Mesenchymal stem cell (in vitro differentiated cells and primary cell): Measurements from ENCODE around the gene GPATCH2.

Experiments
- DNase-seq: peaks from one replicate; pipeline ENCODE4 v3.0.0-alpha.2; 2013
- H2AFZ ChIP-seq: one replicate; pipeline ENCODE4 v1.6.1; 2013; ENCODE audit warnings: low read depth, mild to moderate bottlenecking, control low read depth, inconsistent platforms, low read length, moderate library complexity
- H2AK5ac ChIP-seq: 2 replicates; pipeline ENCODE4 v1.6.1; 2013; ENCODE audit warnings: low read length, moderate library complexity, mild to moderate bottlenecking, inconsistent platforms; ENCODE audit not compliant: severe bottlenecking
- H2BK120ac ChIP-seq: one replicate; pipeline ENCODE4 v1.6.1; 2013; ENCODE audit warnings: low read depth, mild to moderate bottlenecking, inconsistent platforms, low read length, moderate library complexity
- H2BK12ac ChIP-seq, 2 experiments: one replicate each; pipeline ENCODE4 v1.6.1; 2013; ENCODE audit warnings: inconsistent platforms in 2 of 2, low read length in 2 of 2, mild to moderate bottlenecking in 2 of 2, moderate library complexity in 2 of 2, control low read depth in 1 of 2
- H2BK15ac ChIP-seq: one replicate; pipeline ENCODE4 v1.6.1; 2013; ENCODE audit warnings: mild to moderate bottlenecking, low read depth, inconsistent platforms; ENCODE audit not compliant: poor library complexity, severe bottlenecking
- H2BK5ac ChIP-seq: 2 replicates; pipeline ENCODE4 v1.6.1; 2013; ENCODE audit warnings: low read depth, mild to moderate bottlenecking, low read length, control low read depth, inconsistent platforms; ENCODE audit not compliant: poor library complexity, severe bottlenecking
- H3K14ac ChIP-seq, 2 experiments: one replicate each; pipeline ENCODE4 v1.6.1; 2013; ENCODE audit warnings: inconsistent platforms in 2 of 2, low read length in 2 of 2, control low read depth in 1 of 2, mild to moderate bottlenecking in 1 of 2, moderate library complexity in 1 of 2
- H3K18ac ChIP-seq, 2 experiments: one replicate each; pipeline ENCODE4 v1.6.1; 2013; ENCODE audit warnings: inconsistent platforms in 2 of 2, low read length in 2 of 2, control low read depth in 1 of 2, low read depth in 1 of 2, mild to moderate bottlenecking in 1 of 2
- H3K23ac ChIP-seq, 2 experiments: one replicate each; pipeline ENCODE4 v1.6.1; 2013; ENCODE audit warnings: inconsistent platforms in 2 of 2, low read length in 2 of 2, mild to moderate bottlenecking in 2 of 2, moderate library complexity in 2 of 2, control low read depth in 1 of 2
- H3K27ac ChIP-seq: 2 replicates; pipeline ENCODE4 v1.5.1; 2013; ENCODE audit warnings: mild to moderate bottlenecking, moderate library complexity, low read length, control low read depth, inconsistent platforms; ENCODE audit not compliant: poor library complexity, severe bottlenecking
- H3K27me3 ChIP-seq, 2 experiments: 2 replicates each; pipeline versions ENCODE4 v1.6.1 to v1.7.0; 2013; ENCODE audit warnings: low read length in 2 of 2, mild to moderate bottlenecking in 2 of 2, moderate library complexity in 2 of 2, control low read depth in 1 of 2, inconsistent platforms in 1 of 2; ENCODE audit not compliant: control insufficient read depth in 1 of 2, insufficient read depth in 1 of 2
- H3K36me3 ChIP-seq, 2 experiments: 2 replicates each; pipeline versions ENCODE4 v1.6.1 to v1.7.0; 2013; ENCODE audit warnings: low read length in 2 of 2, control low read depth in 1 of 2, inconsistent platforms in 1 of 2, low read depth in 1 of 2, mild to moderate bottlenecking in 1 of 2; ENCODE audit not compliant: insufficient read depth in 2 of 2, control insufficient read depth in 1 of 2
- H3K4ac ChIP-seq, 2 experiments: one replicate each; pipeline ENCODE4 v1.6.1; 2013; ENCODE audit warnings: inconsistent platforms in 2 of 2, low read length in 2 of 2, mild to moderate bottlenecking in 2 of 2, moderate library complexity in 2 of 2, control low read depth in 1 of 2, low read depth in 1 of 2
- H3K4me1 ChIP-seq: 2 replicates; pipeline ENCODE4 v1.6.1; 2013; ENCODE audit warnings: low read depth, low read length, control low read depth; ENCODE audit not compliant: control insufficient read depth, insufficient read depth
- H3K4me2 ChIP-seq: 2 replicates; pipeline ENCODE4 v1.6.1; 2013; ENCODE audit warnings: low read length, mild to moderate bottlenecking, inconsistent platforms; ENCODE audit not compliant: poor library complexity, severe bottlenecking
- H3K4me3 ChIP-seq, 2 experiments: 2 replicates each; pipeline versions ENCODE4 v1.5.1 to v1.7.0; 2013; ENCODE audit warnings: low read length in 2 of 2, mild to moderate bottlenecking in 2 of 2, control low read depth in 1 of 2, low read depth in 1 of 2; ENCODE audit not compliant: insufficient read depth in 1 of 2
- H3K79me1 ChIP-seq: replicated peaks from 2 replicates; pipeline ENCODE4 v1.6.1; 2013; ENCODE audit warnings: mild to moderate bottlenecking, control low read depth, low read length, inconsistent platforms; ENCODE audit not compliant: poor library complexity, severe bottlenecking
- H3K9ac ChIP-seq: 2 replicates; pipeline ENCODE4 v1.7.0; 2013; ENCODE audit warnings: mild to moderate bottlenecking, low read length, moderate library complexity
- H3K9me3 ChIP-seq: 2 replicates; pipeline ENCODE4 v1.7.0; 2013; ENCODE audit warnings: mild to moderate bottlenecking, low read length; ENCODE audit not compliant: control insufficient read depth
- H4K8ac ChIP-seq: one replicate; pipeline ENCODE4 v1.6.1; 2013; ENCODE audit warnings: inconsistent platforms, mild to moderate bottlenecking, low read length, moderate library complexity
- H4K91ac ChIP-seq: one replicate; pipeline ENCODE4 v1.6.1; 2013; ENCODE audit warnings: mild to moderate bottlenecking, low read length, inconsistent platforms
- WGBS: methylation state at CpG from one replicate; pipeline ENCODE4 v1.1.7; 2013; ENCODE audit warnings: mixed read lengths; 5-methylcytosine and 5-hydroxymethylcytosine counted together

GPATCH2 gene

GRCh38 chr1:217521317-217521716 is 109.6 kb downstream of the GPATCH2 start:
- Histone ChIP-seq H2AK5ac (no peak overlapping the region), H3K4me2 (no peak overlapping the region), H3K4ac (no peak overlapping the region), H4K91ac (no peak overlapping the region), H2BK120ac (no peak overlapping the region), H2BK15ac (no peak overlapping the region), H3K4me1 (peaks cover 1% of the 10 kb centered on the region), H4K8ac (no peak overlapping the region), H3K79me1 (peaks cover 9% of the 10 kb centered on the region), H2BK12ac (no peak overlapping the region), H3K27ac (no peak overlapping the region), H3K14ac (no peak overlapping the region), H3K27me3 (no peaks in the 10 kb centered on the region), H3K18ac (no peak overlapping the region), H3K4me3 (no peak overlapping the region), H3K36me3 (no peaks in the 10 kb centered on the region), H3K23ac (no peak overlapping the region), H2BK5ac (no peak overlapping the region), H2AFZ (no peak overlapping the region), H3K9me3 (no peaks in the 10 kb centered on the region), H3K9ac (no peak overlapping the region)
- WGBS, result no CpG with 5 or more reads among the region's 4 CpGs
- peak; percentile 41 for DNase-seq

GRCh38 chr1:217506878-217507277 is 124.0 kb downstream of the GPATCH2 start:
- Histone ChIP-seq H3K9me3 (no peaks in the 10 kb centered on the region), H3K4me2 (no peak overlapping the region), H3K27me3 (no peaks in the 10 kb centered on the region), H3K4me1 (no peaks in the 10 kb centered on the region), H3K14ac (no peak overlapping the region), H4K8ac (no peak overlapping the region), H3K27ac (no peak overlapping the region), H2BK15ac (no peak overlapping the region), H3K4me3 (no peak overlapping the region), H2AFZ (no peak overlapping the region), H2BK12ac (no peak overlapping the region), H3K18ac (no peak overlapping the region), H2BK5ac (no peak overlapping the region), H3K9ac (no peak overlapping the region), H4K91ac (no peak overlapping the region), H2AK5ac (no peak overlapping the region), H3K23ac (no peak overlapping the region), H3K79me1 (peaks cover 3% of the 10 kb centered on the region), H3K36me3 (peaks cover 2 to 16% of the 10 kb centered on the region in 2 experiments), H2BK120ac (no peak overlapping the region), H3K4ac (no peak overlapping the region)
- DNase-seq, result no peak
- no CpG with 5 or more reads among the region's 2 CpGs for WGBS

DNA sequence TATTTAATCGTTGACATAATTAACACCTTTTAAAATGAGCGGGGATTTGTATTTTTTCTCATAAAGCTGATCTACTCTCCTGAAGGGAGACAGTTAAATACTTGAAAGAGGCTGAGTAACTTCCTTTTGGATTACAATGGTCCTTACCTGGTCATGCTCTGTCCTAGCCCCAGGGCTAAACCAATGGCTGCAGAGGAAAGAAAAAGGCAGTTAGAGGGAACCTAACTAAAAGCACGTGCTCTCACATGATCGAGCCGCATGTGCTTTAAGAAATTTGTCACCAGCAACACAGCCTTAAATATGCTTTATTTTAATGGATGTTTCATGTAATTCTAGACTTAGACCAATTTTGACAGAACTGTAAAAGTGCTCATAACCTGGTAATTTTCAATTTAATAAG is 132.7 kb downstream of the GPATCH2 start:
- Histone ChIP-seq H3K4me2 (no peak overlapping the region), H4K8ac (no peak overlapping the region), H3K18ac (no peak overlapping the region), H3K9ac (no peak overlapping the region), H2AFZ (no peak overlapping the region), H2BK5ac (no peak overlapping the region), H3K4me3 (no peak overlapping the region), H2BK12ac (no peak overlapping the region), H3K79me1 (peaks cover 2% of the 10 kb centered on the region), H2BK15ac (no peak overlapping the region), H4K91ac (no peak overlapping the region), H3K36me3 (peaks cover 3 to 11% of the 10 kb centered on the region in 2 experiments), H3K23ac (no peak overlapping the region), H3K27me3 (no peaks in the 10 kb centered on the region), H3K4me1 (no peaks in the 10 kb centered on the region), H2AK5ac (no peak overlapping the region), H3K27ac (no peak overlapping the region), H3K14ac (no peak overlapping the region), H3K9me3 (no peaks in the 10 kb centered on the region), H2BK120ac (no peak overlapping the region), H3K4ac (no peak overlapping the region)
- WGBS, result 100% methylated on average over 2 of the region's 5 CpGs
- no peak for DNase-seq

GRCh38 chr1:217495249-217495648 is 135.6 kb downstream of the GPATCH2 start:
- Histone ChIP-seq H3K4me3 (no peak overlapping the region), H3K4ac (no peak overlapping the region), H3K27me3 (no peaks in the 10 kb centered on the region), H2BK15ac (no peak overlapping the region), H3K27ac (no peak overlapping the region), H3K4me1 (no peaks in the 10 kb centered on the region), H3K79me1 (peaks cover 2% of the 10 kb centered on the region), H4K8ac (no peak overlapping the region), H2BK5ac (no peak overlapping the region), H3K9ac (no peak overlapping the region), H3K36me3 (peaks cover 3 to 27% of the 10 kb centered on the region in 2 experiments), H3K4me2 (no peak overlapping the region), H4K91ac (no peak overlapping the region), H3K23ac (no peak overlapping the region), H2BK12ac (no peak overlapping the region), H2BK120ac (no peak overlapping the region), H2AFZ (no peak overlapping the region), H2AK5ac (no peak overlapping the region), H3K14ac (no peak overlapping the region), H3K9me3 (no peaks in the 10 kb centered on the region), H3K18ac (no peak overlapping the region)
- no peak for DNase-seq
